ENCODE results near the gene HIGD1B.

The HIGD1B gene

DNA sequence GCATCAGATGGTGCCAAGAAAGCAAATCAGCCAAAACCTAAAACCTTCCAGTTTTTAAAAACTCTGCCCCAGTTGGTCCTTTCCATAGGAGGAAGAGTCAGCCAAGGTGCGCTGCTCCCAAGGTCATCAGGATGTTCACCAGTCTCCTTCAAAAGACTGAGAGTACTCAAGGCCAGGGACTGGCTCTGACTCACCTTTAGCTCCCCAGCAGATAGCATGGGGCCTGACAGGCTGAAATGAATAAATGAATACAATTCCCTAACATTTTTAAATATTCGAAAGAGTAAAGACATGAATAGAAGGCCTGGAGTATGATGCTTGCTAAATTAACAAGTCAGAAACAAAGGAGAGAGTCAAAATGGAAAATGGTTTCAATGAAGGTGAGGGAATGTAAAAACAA lies 32.4 kb downstream of the HIGD1B start:
- ATAC-seq: no peak

DNA sequence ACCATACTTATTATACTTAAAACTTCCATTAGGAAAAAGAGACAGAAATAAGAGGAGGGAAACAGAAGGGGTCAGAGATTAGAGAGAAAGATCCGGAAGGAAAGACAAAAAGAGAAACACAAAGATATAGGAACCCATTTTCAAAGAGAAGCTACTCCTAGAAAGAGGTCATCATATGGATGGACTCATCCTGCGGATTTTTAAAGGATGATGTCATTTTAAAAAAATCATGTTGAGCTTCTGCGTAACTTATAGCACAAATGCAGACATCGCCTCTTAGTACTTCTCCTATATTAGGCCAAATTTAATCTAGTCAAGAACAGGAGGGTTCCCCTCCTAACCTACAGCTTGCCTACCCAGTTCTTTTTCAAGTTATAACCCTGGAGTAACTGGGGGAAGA lies 33.5 kb downstream of the HIGD1B start:
- ATAC-seq: no peak

DNA sequence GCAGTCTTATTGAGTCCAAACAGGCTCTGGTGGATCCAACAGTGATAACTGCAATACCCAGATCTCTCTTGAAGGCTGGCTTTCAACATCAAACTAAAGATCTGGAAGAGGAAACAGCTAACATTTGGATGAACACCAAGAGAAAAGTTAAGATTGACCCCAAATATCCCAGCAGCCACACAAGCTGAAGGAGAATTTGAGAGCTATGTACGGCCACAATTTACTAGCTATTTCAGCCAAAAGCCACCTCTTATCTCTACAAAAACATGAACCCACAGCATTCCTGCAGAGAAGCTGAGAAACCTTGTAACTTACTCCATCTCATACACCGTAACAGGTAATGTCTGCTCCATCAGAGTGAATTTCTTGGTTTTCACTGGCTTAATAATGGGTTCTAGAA lies 37.3 kb downstream of the HIGD1B start:
- ATAC-seq: no peak

DNA sequence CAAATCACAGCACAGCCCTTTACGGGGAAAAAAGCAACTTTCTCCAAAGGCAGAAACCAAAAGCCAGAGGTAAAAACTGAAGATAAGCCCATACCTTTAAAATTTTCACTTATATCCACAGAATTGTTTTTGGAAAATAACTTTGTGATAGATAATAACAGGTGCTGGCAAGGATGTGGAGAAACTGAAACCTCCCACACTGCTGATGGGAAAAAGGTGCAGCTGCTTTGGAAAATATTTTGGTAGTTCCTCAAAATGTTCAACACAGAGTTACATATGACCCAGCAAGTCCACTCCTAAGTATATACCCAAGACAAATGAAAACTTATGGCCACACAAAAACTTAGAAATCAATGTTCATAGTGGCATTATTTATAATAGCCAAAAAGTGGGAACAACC lies 39.3 kb downstream of the HIGD1B start:
- no peak for ATAC-seq

DNA sequence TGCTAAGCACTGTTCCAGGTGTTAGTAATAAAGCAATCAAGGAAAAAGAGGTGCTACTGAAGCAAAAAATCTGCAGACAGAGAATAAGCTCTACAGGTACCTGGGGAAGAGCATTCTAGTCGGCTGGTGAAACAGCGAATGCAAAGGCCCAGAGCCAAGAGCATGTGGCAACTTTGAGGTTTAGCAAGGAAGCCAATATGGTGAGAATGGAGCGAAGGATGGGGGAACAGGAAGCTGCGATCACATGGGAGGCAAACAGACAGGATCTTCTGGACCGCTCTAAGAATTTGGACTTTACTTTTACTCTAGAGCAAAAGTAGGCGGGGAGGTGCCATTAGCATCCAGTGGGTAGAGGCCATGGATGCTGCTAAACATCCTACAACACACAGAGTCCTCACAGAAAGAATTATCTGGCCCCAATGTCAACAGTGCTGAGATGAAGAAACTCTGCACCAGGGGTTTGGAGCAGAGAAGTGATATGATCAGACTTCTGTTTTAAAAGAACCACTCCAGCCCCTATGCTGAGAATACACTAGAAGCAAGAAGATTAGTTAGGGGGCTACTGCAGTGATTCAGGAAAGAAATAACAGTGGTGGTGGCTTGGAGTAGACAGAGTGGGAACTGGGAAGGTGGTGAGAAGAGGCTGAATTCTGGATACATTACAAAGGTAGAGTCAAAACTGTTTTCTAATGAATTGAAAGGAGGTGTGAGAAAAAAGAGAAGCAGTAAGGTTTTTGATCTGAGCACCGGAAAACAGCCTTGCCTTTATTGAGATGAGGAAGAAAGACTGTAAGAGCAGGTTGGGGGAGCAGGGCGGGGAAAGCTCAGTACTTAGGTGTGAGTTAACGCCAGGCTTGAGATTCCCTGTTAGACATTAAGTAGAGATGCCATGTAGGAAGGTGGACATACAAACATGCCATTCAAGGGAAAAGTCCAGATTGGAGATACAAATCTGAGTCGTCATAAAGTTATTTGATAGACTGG lies 40.6 kb downstream of the HIGD1B start:
- ATAC-seq: no peak

DNA sequence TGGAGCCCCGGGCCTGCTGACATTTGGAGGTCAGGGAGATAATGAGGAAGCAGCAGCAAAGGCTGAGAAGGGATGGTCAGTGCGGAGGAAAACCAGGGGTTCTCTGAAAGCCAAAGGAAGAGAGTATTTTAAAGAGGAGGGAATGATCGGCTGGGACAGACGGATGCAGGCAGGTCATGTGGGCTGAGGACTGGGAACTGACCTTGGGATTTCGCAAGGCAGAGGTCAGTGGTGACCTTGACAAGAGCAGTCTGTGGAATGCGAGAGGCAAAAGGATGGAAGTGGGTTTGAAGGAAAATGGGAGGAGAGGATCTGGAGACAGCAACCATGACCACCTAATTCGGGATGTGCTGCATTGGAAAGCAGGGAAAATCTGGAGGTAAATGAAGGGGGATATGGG lies 41.3 kb downstream of the HIGD1B start:
- no peak for ATAC-seq

DNA sequence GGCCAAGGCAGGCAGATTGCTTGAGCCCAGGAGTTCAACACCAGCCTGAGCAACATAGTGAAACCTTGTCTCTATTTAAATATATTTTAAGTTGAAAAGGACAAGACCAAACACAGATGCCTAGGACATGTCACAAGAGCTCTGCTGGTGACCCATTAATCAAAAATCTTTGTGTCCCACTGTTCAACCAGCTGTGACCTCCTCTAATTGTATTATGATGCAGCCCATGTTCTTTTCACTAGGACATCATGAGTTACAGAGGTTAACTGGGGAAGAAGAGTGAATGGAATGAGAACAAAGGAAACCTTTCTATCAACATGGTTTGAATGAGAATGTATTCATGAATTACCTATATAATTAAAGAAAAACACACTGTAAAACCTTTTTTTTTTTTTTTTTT lies 44.6 kb downstream of the HIGD1B start:
- no peak for ATAC-seq

DNA sequence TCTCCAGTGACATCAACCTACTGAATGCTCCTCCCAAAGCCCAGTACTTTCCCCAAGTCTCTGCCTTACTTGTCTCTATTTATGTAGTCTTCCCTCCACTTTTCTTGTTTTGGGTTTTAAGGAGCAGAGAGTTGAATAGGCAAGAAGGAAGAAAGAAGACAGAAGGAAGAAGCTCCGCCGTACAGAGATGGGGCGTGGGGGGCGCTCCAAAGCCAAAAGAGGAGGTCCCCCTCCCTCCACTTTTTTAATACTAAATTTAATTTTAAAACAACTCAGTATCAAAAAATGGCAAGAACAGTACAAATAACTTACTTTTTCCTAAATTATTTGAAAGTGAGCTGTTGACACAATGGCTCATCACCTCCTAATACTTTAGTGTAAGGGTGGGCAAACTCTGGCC lies 47.0 kb downstream of the HIGD1B start:
- no peak for ATAC-seq

DNA sequence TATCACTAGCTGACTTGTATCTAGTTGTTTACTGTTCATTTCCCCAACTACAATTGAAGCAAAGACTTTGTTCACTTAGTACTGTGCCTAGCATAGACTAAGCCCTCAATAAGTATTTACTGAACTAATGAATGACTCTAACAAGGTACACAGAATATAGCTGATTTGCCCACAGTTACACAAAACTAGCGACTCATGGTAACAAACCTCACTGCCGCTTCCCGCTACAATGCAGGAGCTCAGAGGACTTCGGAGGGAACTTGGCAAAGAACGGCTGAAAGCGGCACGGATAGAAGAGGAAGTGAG lies 51.0 kb downstream of the HIGD1B start:
- no peak for ATAC-seq

DNA sequence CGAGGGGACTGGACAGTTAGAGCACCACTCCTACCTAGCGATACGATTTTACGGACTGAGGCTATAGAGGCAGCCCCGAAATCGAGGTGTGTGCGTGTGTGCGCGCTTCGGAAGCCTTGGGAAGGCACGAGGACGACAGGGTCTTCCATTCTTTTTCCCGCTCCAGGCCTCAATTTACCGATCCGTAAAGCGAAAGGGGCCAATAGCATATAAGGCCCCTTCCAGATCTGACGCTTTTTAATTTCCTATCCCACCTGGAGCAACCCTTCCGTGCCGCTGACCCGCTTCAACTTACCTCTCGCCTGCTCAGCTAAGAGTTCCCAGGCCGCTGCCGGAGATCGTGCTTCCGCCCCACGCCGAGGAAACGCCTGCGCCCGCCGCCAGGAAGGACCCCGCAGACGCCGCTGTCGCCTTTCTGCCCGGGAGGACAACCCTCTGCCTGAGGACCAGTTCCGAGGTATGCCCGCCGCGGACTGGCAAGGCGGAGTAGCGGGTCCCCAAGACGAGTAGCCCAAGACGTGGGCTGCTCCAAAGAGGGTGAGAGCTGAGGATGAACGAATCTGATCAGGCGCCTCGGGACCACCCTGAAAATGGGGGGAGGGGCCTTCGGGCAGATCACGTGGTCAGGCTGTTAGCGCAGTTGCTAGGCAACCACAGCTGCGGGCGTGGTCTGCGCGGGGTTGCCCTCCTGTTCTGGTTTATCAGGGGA lies 51.5 kb downstream of the HIGD1B start, which contains the start of gene EFTUD2:
TSS of gene EFTUD2 (minus strand) at position 372 of the 709 bp plus-strand sequence. CDS start 4,924 bp downstream, outside the sequence.
- peak; percentile 88 to 90 for ATAC-seq

Measured in activated CD4-positive, CD25-positive, alpha-beta regulatory T cell treated with anti-CD3 and anti-CD28 coated beads, Interleukin-2, amount 50 U/mL, for 24 hours (primary cell).